ENCODE measurements around the gene WDR5.

Gene WDR5

DNA sequence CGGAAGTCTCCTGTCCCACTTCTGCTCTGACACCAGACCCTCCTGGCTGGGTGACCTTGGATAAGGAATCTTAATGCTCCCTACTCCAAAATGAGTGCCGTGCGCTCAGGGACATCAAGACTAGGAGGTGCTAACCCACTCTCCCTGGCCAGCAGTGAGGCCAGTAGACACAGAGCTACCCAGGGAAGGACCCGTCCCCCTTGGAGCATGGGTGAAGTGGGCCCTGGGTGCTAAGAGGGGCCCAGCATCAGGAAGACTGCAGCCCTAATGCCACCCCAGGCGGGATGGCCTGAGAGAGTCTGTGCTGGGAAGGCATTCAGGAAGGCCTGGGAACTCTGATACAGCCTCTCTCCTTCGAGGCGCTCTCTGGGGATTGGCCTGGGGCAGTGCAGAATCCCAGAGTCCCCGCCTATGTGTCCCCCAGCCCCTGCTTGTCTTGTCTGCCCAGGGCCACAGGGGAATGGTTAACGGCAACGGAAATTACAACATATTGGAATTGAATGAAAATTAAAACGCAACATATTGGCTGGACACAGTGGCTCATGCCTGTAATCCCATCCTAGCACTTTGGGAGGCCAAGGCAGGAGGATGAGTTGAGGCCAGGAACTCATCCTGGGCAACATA, 58.1 kb downstream of the WDR5 start:
- TF ChIP-seq, protein P1, sequence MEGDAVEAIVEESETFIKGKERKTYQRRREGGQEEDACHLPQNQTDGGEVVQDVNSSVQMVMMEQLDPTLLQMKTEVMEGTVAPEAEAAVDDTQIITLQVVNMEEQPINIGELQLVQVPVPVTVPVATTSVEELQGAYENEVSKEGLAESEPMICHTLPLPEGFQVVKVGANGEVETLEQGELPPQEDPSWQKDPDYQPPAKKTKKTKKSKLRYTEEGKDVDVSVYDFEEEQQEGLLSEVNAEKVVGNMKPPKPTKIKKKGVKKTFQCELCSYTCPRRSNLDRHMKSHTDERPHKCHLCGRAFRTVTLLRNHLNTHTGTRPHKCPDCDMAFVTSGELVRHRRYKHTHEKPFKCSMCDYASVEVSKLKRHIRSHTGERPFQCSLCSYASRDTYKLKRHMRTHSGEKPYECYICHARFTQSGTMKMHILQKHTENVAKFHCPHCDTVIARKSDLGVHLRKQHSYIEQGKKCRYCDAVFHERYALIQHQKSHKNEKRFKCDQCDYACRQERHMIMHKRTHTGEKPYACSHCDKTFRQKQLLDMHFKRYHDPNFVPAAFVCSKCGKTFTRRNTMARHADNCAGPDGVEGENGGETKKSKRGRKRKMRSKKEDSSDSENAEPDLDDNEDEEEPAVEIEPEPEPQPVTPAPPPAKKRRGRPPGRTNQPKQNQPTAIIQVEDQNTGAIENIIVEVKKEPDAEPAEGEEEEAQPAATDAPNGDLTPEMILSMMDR (IDR thresholded peaks at IDR 0.05; ENCODE audit: borderline replicate concordance, insufficient read depth, low read depth, low read length), result no peak
- no peak overlapping the region for H3K4me3 ChIP-seq (ENCODE audit: low read depth, low read length)

DNA sequence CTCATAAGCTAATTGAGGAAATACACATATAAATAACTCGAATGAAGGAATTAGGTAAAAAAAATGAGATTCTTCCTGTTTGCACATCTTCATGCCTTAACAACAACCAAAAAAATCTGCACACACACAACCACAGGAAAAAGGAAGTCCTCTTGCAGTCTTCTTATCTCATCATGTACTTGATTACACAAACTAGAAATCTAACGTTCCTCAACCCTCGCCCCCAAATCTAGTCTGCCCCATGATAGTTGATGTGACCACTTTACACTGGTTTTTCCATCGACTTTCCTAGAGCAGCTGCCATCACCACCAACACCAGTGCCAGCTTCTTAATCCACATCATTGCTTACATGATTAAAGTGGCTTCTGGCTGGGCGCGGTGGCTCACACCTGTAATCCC, 59.7 kb downstream of the WDR5 start:
- H3K4me3 ChIP-seq (ENCODE audit: low read depth, low read length), result no peak overlapping the region
- TF ChIP-seq, protein P1 (IDR thresholded peaks at IDR 0.05; ENCODE audit: borderline replicate concordance, insufficient read depth, low read depth, low read length), result no peak

DNA sequence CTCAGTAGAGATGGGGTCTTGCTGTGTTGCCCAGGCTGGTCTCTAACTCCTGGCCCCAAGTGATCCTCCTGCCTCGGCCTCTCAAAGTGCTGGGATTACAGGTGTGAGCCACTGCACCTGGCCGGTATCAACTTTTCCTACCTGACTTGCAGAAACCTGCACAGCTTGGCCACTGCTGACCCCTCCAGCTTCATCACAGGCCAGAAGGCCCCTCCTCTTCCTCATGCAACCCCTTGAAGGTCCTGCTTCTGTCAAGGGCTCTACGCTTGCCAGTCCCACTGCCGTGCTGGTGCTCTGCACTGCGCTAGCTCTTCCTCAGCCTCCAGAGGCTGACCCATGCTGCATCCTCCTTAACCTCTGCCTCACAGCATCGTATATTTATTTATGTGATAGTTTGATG, 61.0 kb downstream of the WDR5 start:
- H3K4me3 ChIP-seq (ENCODE audit: low read depth, low read length), result no peak overlapping the region
- TF ChIP-seq, protein P1 (IDR thresholded peaks at IDR 0.05; ENCODE audit: borderline replicate concordance, insufficient read depth, low read depth, low read length), result no peak

DNA sequence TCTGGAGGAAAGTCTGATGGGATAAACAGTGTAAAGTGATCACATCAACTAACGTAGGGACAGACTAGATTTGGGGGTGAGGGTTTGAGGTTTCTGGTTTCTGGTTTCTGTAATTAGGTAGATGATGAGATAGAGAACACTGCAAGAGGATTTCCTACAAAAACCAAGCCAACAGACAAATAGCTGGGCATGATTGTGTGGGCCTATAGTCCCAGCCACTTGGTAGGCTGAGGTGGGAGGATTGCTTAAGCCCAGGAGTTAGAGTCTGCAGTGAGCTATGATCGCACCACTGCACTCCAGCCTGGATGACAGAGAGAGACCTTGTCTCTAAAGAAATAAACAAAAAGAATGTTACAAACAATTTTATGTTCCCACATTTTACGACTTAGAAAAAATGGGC, 62.9 kb downstream of the WDR5 start:
- H3K4me3 ChIP-seq (ENCODE audit: low read depth, low read length), result no peak overlapping the region
- TF ChIP-seq, protein P1 (IDR thresholded peaks at IDR 0.05; ENCODE audit: borderline replicate concordance, insufficient read depth, low read depth, low read length), result no peak

DNA sequence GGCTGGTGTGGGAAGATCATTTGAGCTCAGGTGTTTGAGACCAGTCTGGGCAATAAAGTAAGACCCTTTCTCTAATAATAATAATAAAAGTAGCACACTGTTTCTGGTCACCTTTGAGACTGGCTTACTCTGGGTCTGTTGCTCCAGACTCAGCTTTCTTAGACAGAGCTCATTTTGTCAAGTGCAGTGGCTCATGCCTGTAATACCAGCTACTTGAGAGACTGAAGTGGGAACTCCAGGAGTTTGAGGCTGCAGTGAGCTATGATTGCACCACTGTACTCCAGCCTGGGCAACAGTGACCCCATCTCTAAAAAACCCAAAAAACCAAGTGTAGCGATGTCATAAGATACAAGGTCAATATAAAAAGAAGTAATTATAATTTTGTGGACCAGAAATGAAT, 64.8 kb downstream of the WDR5 start:
- TF ChIP-seq, protein P1 (IDR thresholded peaks at IDR 0.05; ENCODE audit: borderline replicate concordance, insufficient read depth, low read depth, low read length), result no peak
- H3K4me3 ChIP-seq (ENCODE audit: low read depth, low read length), result no peak overlapping the region

DNA sequence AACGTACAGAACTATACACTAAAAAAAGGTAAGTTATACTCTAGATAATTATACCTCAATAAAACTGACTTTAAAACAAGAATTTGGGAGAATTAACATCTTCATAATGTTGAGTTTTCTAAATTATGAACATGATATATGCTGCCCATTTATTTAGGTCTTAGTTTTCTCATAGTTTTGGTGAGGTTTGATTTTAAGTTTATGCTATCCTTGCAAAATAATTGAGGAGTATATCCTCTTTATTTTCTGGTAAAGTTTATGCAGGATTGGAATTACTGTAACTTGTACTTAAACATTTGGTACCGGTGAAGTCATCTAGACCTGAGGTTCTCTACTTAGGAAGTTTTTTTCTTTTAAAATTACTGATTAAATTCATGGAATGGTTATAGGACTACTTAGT, 67.3 kb downstream of the WDR5 start:
- no peak overlapping the region for H3K4me3 ChIP-seq (ENCODE audit: low read depth, low read length)
- TF ChIP-seq, protein P1 (IDR thresholded peaks at IDR 0.05; ENCODE audit: borderline replicate concordance, insufficient read depth, low read depth, low read length), result no peak

DNA sequence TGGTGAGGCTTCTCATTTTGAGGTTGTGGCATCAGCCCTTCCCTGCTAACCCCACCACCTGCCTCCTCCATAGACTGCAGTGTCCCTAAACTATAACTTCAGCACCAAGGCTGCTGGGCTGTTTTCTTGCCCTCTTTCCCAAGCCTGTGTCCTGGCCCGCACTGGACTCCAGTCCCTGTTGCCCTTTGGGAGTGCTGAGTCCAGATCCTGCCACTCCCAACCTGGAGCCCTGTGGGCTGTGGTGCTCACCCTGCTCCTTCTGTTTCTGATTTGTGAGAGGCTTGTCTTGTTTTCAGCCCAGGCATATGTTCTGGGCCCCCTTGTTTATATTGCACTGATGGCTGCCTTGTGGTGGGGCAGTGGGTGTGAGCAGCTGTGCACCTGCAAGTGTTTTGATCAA, 68.2 kb downstream of the WDR5 start:
- TF ChIP-seq, protein P1 (IDR thresholded peaks at IDR 0.05; ENCODE audit: borderline replicate concordance, insufficient read depth, low read depth, low read length), result no peak

More for the DNA sequence above, 68.2 kb downstream of the WDR5 start:
- H3K4me3 ChIP-seq (ENCODE audit: low read depth, low read length), result no peak overlapping the region
